RWPE2 (cell line): Measurements from ENCODE around the gene TIMM50.
"Not testable (repeated sequence)": the region's sequence is repeated elsewhere in the genome, so short reads cannot be mapped to it uniquely, and the experiment has no call there.

Source experiments
- ATAC-seq: fragments of 200-7000 bp; cut with Tn5 transposase; 3 replicates; pipeline ENCODE4 v1.9.1; 2021; ENCODE audit warnings: low read depth
- DNase-seq: peaks from one replicate; pipeline ENCODE4 v3.0.0-alpha.2; 2020; ENCODE audit warnings: low spot score
- H3K27ac ChIP-seq: fragments of 450-650 bp; 2 replicates; pipeline ENCODE4 v1.5.1; 2017; ENCODE audit warnings: mild to moderate bottlenecking; ENCODE audit not compliant: poor library complexity, severe bottlenecking
- H3K27me3 ChIP-seq: fragments of 250-450 bp; sonication (Bioruptor Pico); 2 replicates; pipeline ENCODE4 v1.5.1; 2021; ENCODE audit warnings: mild to moderate bottlenecking, moderate library complexity; ENCODE audit not compliant: insufficient read depth, poor library complexity, severe bottlenecking
- H3K36me3 ChIP-seq: fragments of 250-450 bp; sonication (Bioruptor Pico); 2 replicates; pipeline ENCODE4 v1.5.1; 2020; ENCODE audit warnings: low read depth, mild to moderate bottlenecking, moderate library complexity
- H3K4me1 ChIP-seq: fragments of 250-450 bp; sonication (Bioruptor Pico); 2 replicates; pipeline ENCODE4 v1.5.1; 2021; ENCODE audit warnings: mild to moderate bottlenecking, moderate library complexity; ENCODE audit not compliant: insufficient read depth, poor library complexity, severe bottlenecking
- H3K4me3 ChIP-seq: fragments of 250-450 bp; sonication (Bioruptor Pico); 2 replicates; pipeline ENCODE4 v1.5.1; 2021; ENCODE audit warnings: mild to moderate bottlenecking, moderate library complexity; ENCODE audit not compliant: severe bottlenecking
- H3K9me3 ChIP-seq: fragments of 250-450 bp; sonication (Bioruptor Pico); 2 replicates; pipeline ENCODE4 v1.5.1; 2021; ENCODE audit warnings: mild to moderate bottlenecking, moderate library complexity; ENCODE audit not compliant: severe bottlenecking
- CTCF ChIP-seq: fragments of 450-650 bp; IDR thresholded peaks from one replicate; pipeline ENCODE4 v1.5.1; 2017; ENCODE audit warnings: mild to moderate bottlenecking, moderate library complexity; ENCODE audit not compliant: poor library complexity, severe bottlenecking

TIMM50 gene

GRCh38 chr19:39474139-39474620 lies 6.5 kb upstream of the TIMM50 start:
- ATAC-seq (peak; percentile 67), DNase-seq (no peak)
- no peaks in the 10 kb centered on the region for H3K27me3 ChIP-seq
- H3K9me3 ChIP-seq, result no peaks in the 10 kb centered on the region
- peaks cover 65% of the 10 kb centered on the region for H3K36me3 ChIP-seq
- no peak overlapping the region for H3K4me3 ChIP-seq
- H3K27ac ChIP-seq, result no peak overlapping the region
- TF ChIP-seq CTCF, result peak; percentile 73
- H3K4me1 ChIP-seq, result no peaks in the 10 kb centered on the region

- H3K4me3 ChIP-seq, result no peak overlapping the region
- ATAC-seq, result no peak
- no peaks in the 10 kb centered on the region for H3K27me3 ChIP-seq
- H3K4me1 ChIP-seq, result no peaks in the 10 kb centered on the region
- TF ChIP-seq CTCF, result no peak
- H3K27ac ChIP-seq, result no peak overlapping the region
- peaks cover 49% of the 10 kb centered on the region for H3K36me3 ChIP-seq
- H3K9me3 ChIP-seq, result no peaks in the 10 kb centered on the region
- no peak for DNase-seq
These were observed 4.9 kb upstream of the TIMM50 start for GRCh38 chr19:39475748-39476147.

GRCh38 chr19:39479319-39479801 lies 1.3 kb upstream of the TIMM50 start:
- H3K27ac ChIP-seq, result peak overlapping the region; percentile 56
- H3K27me3 ChIP-seq, H3K4me3 ChIP-seq, ATAC-seq, H3K4me1 ChIP-seq, H3K9me3 ChIP-seq, DNase-seq: not testable (repeated sequence)
- peaks cover 32% of the 10 kb centered on the region for H3K36me3 ChIP-seq

GRCh38 chr19:39479916-39480315 lies 722 bp upstream of the TIMM50 start:
- no peaks in the 10 kb centered on the region for H3K9me3 ChIP-seq
- H3K4me1 ChIP-seq, result no peaks in the 10 kb centered on the region
- H3K4me3 ChIP-seq, result peak overlapping the region; percentile 76
- peaks cover 33% of the 10 kb centered on the region for H3K36me3 ChIP-seq
- ATAC-seq, result no peak
- peak overlapping the region; percentile 56 for H3K27ac ChIP-seq
- no peak for DNase-seq
- no peak for TF ChIP-seq CTCF
- H3K27me3 ChIP-seq, result no peaks in the 10 kb centered on the region

- H3K27me3 ChIP-seq, result no peaks in the 10 kb centered on the region
- peaks cover 38% of the 10 kb centered on the region for H3K36me3 ChIP-seq
- no peak for DNase-seq
- TF ChIP-seq CTCF, result no peak
- no peaks in the 10 kb centered on the region for H3K4me1 ChIP-seq
- peak overlapping the region; percentile 76 for H3K4me3 ChIP-seq
- 0 out of 3 replicates have a peak, but pooled peaks have one; percentile 4 for ATAC-seq
- peak overlapping the region; percentile 56 for H3K27ac ChIP-seq
- H3K9me3 ChIP-seq, result no peaks in the 10 kb centered on the region
These were observed 549 bp downstream of the TIMM50 start for GRCh38 chr19:39481229-39481545.
